Measurements from ENCODE around the gene CBLB. TPM values are rescaled to one million over a fixed set of nuclear protein-coding genes. Genes with fewer than 3 reads are reported as not detected.
A peak's percentile ranks its signal among the peaks of the same experiment; 100 is the strongest.

CBLB gene
- total and polyA plus RNA-seq, 2 experiments from 2014 or later = 36.6 to 41.9 TPM

- peak overlapping the region; percentile 99 for H3K4me2 ChIP-seq (ENCODE audit: unreplicated experiment)
- WGBS, 2 experiments (ENCODE audit: low coverage in 1 of 2, low lambda C conversion rate in 2 of 2, missing lambda C conversion rate in 2 of 2) = 1 to 4% methylated on average over 9 of the region's 9 CpGs
- no peaks in the 10 kb centered on the region for H3K9me3 ChIP-seq (ENCODE audit: low read depth)
- H3K4me1 ChIP-seq (ENCODE audit: insufficient read depth) = peaks cover 54% of the 10 kb centered on the region
- peaks cover 82% of the 10 kb centered on the region for H3K79me2 ChIP-seq (ENCODE audit: insufficient read depth)
- H3K27me3 ChIP-seq (replicated peaks; ENCODE audit: insufficient read depth) = no peaks in the 10 kb centered on the region
- H3K36me3 ChIP-seq (ENCODE audit: low read depth) = peaks cover 39% of the 10 kb centered on the region
- DNase-seq = peak; percentile 72
- H3K9ac ChIP-seq = peak overlapping the region; percentile 96
- H3K27ac ChIP-seq = peak overlapping the region; percentile 95
- peak overlapping the region; percentile 90 for H3K4me3 ChIP-seq
- TF ChIP-seq EZH2phosphoT487 (IDR thresholded peaks at IDR 0.05; ENCODE audit: insufficient read depth, low read depth) (no peak), EZH2 (IDR thresholded peaks at IDR 0.05; ENCODE audit: insufficient read depth, poor library complexity, severe bottlenecking) (no peak)
- no peaks in the 10 kb centered on the region for H3K9me2 ChIP-seq (ENCODE audit: insufficient read depth)
- H4K20me1 ChIP-seq (ENCODE audit: insufficient read depth) = peaks cover 10% of the 10 kb centered on the region; the same call in 1 of the 2 replicates
- H3F3A ChIP-seq (ENCODE audit: insufficient read depth) = peaks cover 56% of the 10 kb centered on the region
- in situ Hi-C loops (cut with MboI) = no loop called here
- peak overlapping the region; percentile 58 for H2AFZ ChIP-seq
Measured at GRCh38 chr3:105866656-105867653, 1.9 kb downstream of the CBLB start.

- Histone ChIP-seq H2AFZ (no peak overlapping the region), H3K9me3 (ENCODE audit: low read depth) (no peaks in the 10 kb centered on the region), H3F3A (ENCODE audit: insufficient read depth) (peaks cover 64% of the 10 kb centered on the region), H3K4me1 (ENCODE audit: insufficient read depth) (peaks cover 65% of the 10 kb centered on the region), H3K27ac (peak overlapping the region; percentile 95), H3K36me3 (ENCODE audit: low read depth) (peaks cover 39% of the 10 kb centered on the region), H3K27me3 (replicated peaks; ENCODE audit: insufficient read depth) (no peaks in the 10 kb centered on the region), H3K9me2 (ENCODE audit: insufficient read depth) (no peaks in the 10 kb centered on the region), H3K4me3 (peak overlapping the region; percentile 90), H3K79me2 (ENCODE audit: insufficient read depth) (peaks cover 89% of the 10 kb centered on the region), H3K9ac (peak overlapping the region; percentile 96), H4K20me1 (ENCODE audit: insufficient read depth) (peaks cover 10% of the 10 kb centered on the region; the same call in 1 of the 2 replicates), H3K4me2 (ENCODE audit: unreplicated experiment) (peak overlapping the region; percentile 99)
- in situ Hi-C loops (cut with MboI) = no loop called here
- peak; percentile 44 for DNase-seq
- no peak for TF ChIP-seq EZH2phosphoT487 (IDR thresholded peaks at IDR 0.05; ENCODE audit: insufficient read depth, low read depth)
- 21 to 38% methylated on average over 1 of the region's 1 CpG for WGBS, 2 experiments (ENCODE audit: low coverage in 1 of 2, low lambda C conversion rate in 2 of 2, missing lambda C conversion rate in 2 of 2)
Measured at GRCh38 chr3:105865867-105866350, 2.9 kb downstream of the CBLB start.

GRCh38 chr3:105865016-105865623 is 3.7 kb downstream of the CBLB start:
- Histone ChIP-seq H3K4me3 (peak overlapping the region; percentile 90), H3K4me1 (ENCODE audit: insufficient read depth) (peaks cover 60% of the 10 kb centered on the region)
- 83 to 92% methylated on average over 1 of the region's 1 CpG for WGBS, 2 experiments (ENCODE audit: low coverage in 1 of 2, low lambda C conversion rate in 2 of 2, missing lambda C conversion rate in 2 of 2)

GRCh38 chr3:105864212-105864611 is 4.6 kb downstream of the CBLB start:
- Histone ChIP-seq H3F3A (ENCODE audit: insufficient read depth) (peaks cover 61% of the 10 kb centered on the region), H3K27me3 (replicated peaks; ENCODE audit: insufficient read depth) (no peaks in the 10 kb centered on the region), H3K4me1 (ENCODE audit: insufficient read depth) (peaks cover 53% of the 10 kb centered on the region), H3K36me3 (ENCODE audit: low read depth) (peaks cover 48% of the 10 kb centered on the region), H3K27ac (peak overlapping the region; percentile 19; the same call in 1 of the 2 replicates), H4K20me1 (ENCODE audit: insufficient read depth) (peaks cover 10% of the 10 kb centered on the region; the same call in 1 of the 2 replicates), H2AFZ (no peak overlapping the region), H3K4me2 (ENCODE audit: unreplicated experiment) (peak overlapping the region; percentile 99), H3K9me2 (ENCODE audit: insufficient read depth) (no peaks in the 10 kb centered on the region), H3K9me3 (ENCODE audit: low read depth) (no peaks in the 10 kb centered on the region), H3K4me3 (peak overlapping the region; percentile 90), H3K79me2 (ENCODE audit: insufficient read depth) (peaks cover 96% of the 10 kb centered on the region), H3K9ac (no peak overlapping the region)
- WGBS, 2 experiments (ENCODE audit: low coverage in 1 of 2, low lambda C conversion rate in 2 of 2, missing lambda C conversion rate in 2 of 2) = 95 to 97% methylated on average over 4 of the region's 4 CpGs
- no peak for DNase-seq
- TF ChIP-seq EZH2phosphoT487 (IDR thresholded peaks at IDR 0.05; ENCODE audit: insufficient read depth, low read depth) (no peak), EZH2 (IDR thresholded peaks at IDR 0.05; ENCODE audit: insufficient read depth, poor library complexity, severe bottlenecking) (no peak)
- in situ Hi-C loops (cut with MboI) = no loop called here

More at GRCh38 chr3:105865016-105865623, 3.7 kb downstream of the CBLB start:
- Histone ChIP-seq H3F3A (ENCODE audit: insufficient read depth) (peaks cover 64% of the 10 kb centered on the region), H3K79me2 (ENCODE audit: insufficient read depth) (peaks cover 92% of the 10 kb centered on the region), H4K20me1 (ENCODE audit: insufficient read depth) (peaks cover 10% of the 10 kb centered on the region; the same call in 1 of the 2 replicates), H2AFZ (no peak overlapping the region), H3K9me2 (ENCODE audit: insufficient read depth) (no peaks in the 10 kb centered on the region), H3K9me3 (ENCODE audit: low read depth) (no peaks in the 10 kb centered on the region), H3K4me2 (ENCODE audit: unreplicated experiment) (peak overlapping the region; percentile 99), H3K9ac (peak overlapping the region; percentile 96), H3K27ac (peak overlapping the region; percentile 95), H3K36me3 (ENCODE audit: low read depth) (peaks cover 41% of the 10 kb centered on the region), H3K27me3 (replicated peaks; ENCODE audit: insufficient read depth) (no peaks in the 10 kb centered on the region)
- no peak for DNase-seq
- TF ChIP-seq EZH2 (IDR thresholded peaks at IDR 0.05; ENCODE audit: insufficient read depth, poor library complexity, severe bottlenecking) (no peak), EZH2phosphoT487 (IDR thresholded peaks at IDR 0.05; ENCODE audit: insufficient read depth, low read depth) (no peak)
- in situ Hi-C loops (cut with MboI) = no loop called here
